Activated naive CD8-positive, alpha-beta T cell treated with anti-CD3 and anti-CD28 coated beads, Interleukin-2, amount 10 ng/mL, durations not matched to agents 7 days and 5 days (primary cell): Measurements from ENCODE around the gene XK. TPM values are rescaled to one million over a fixed set of nuclear protein-coding genes. Genes with fewer than 3 reads are reported as not detected.
"Not testable (repeated sequence)": the region's sequence is repeated elsewhere in the genome, so short reads cannot be mapped to it uniquely, and the experiment has no call there.

Source experiments
- ATAC-seq: fragments of 150-1000 bp; cut with Tn5 transposase; one replicate; pipeline ENCODE4 v1.10.0; 2021; ENCODE audit warnings: low read depth, moderate library complexity
- POLR2A ChIA-PET: fragments of 350-600 bp; sonication (Branson Sonifier 250); formaldehyde crosslinking; loops from one replicate; lab custom pipeline; 2021; ENCODE audit warnings: antibody characterized with exemption; lab: Charles Lee
- DNase-seq: peaks from one replicate; pipeline ENCODE4 v3.0.0; 2021
- H3K27ac Mint-ChIP-seq: one replicate; pipeline ENCODE4 v1.8.0; 2022; ENCODE audit warnings: mild to moderate bottlenecking, mixed read lengths
- H3K27me3 Mint-ChIP-seq: one replicate; pipeline ENCODE4 v1.8.0; 2022; ENCODE audit warnings: mild to moderate bottlenecking, moderate library complexity, mixed read lengths
- H3K36me3 Mint-ChIP-seq: one replicate; pipeline ENCODE4 v1.8.0; 2021; ENCODE audit warnings: mild to moderate bottlenecking, mixed read lengths
- H3K4me1 Mint-ChIP-seq: one replicate; pipeline ENCODE4 v1.8.0; 2021; ENCODE audit warnings: mixed read lengths
- H3K4me3 Mint-ChIP-seq: one replicate; pipeline ENCODE4 v1.8.0; 2022; ENCODE audit warnings: mild to moderate bottlenecking, moderate library complexity, mixed read lengths
- H3K9me3 Mint-ChIP-seq: one replicate; pipeline ENCODE4 v1.8.0; 2021; ENCODE audit warnings: mixed read lengths
- total RNA-seq, 2 experiments: library from RNA; stranded (reverse); gene quantifications; one replicate each; pipeline ENCODE4 v1.2.3, GENCODE V29; 2021

XK gene, protein sequence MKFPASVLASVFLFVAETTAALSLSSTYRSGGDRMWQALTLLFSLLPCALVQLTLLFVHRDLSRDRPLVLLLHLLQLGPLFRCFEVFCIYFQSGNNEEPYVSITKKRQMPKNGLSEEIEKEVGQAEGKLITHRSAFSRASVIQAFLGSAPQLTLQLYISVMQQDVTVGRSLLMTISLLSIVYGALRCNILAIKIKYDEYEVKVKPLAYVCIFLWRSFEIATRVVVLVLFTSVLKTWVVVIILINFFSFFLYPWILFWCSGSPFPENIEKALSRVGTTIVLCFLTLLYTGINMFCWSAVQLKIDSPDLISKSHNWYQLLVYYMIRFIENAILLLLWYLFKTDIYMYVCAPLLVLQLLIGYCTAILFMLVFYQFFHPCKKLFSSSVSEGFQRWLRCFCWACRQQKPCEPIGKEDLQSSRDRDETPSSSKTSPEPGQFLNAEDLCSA
- under 1 TPM in 1 of 2 experiments, not detected in 1; 0.08 TPM for total RNA-seq

DNA sequence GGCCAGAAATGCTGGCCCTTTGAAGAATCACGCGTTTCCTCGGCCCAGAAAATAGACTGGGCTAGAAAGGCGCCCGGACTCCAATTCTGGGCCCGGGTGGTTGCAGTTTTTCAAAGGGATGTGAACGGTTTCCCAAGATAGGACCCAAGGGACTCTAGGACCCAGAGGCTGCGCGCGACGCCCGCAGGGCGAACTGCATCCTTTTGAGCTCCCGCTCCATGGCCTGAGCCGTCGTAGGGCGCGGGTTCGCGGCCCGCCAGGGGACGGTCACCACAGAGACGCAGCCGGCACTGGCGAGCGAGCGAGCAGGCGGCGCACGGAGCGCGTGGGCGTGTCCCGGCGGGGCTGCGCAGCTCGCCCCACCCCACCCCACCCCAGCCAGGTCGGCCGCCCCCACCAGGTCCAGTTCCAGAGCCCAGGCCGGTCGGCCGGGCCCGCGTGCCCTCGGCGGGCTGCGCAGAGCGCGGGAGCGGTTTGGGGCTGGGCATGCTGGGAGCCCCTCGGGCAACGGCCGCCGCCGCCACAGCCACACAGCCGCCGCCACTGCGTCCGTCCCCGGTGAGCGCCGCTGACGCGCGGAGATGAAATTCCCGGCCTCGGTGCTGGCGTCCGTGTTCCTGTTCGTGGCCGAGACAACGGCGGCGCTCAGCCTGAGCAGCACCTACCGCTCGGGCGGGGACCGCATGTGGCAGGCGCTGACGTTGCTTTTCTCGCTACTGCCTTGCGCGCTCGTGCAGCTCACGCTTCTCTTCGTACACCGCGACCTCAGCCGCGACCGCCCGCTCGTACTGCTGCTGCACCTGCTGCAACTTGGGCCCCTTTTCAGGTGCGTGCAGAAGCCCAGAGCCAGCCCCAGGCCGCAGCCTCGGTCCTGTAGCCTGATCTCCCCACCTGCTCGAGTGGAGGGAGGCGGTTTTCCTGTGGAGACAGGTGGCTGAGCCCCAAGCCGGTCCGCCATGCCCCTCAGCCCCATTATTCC, at the start of gene XK:
XK (plus strand) TSS at position 411 of the 979 bp plus-strand sequence; CDS start at position 582, 171 bp downstream.
- ATAC-seq (peak; percentile 83), DNase-seq (peak; percentile 53)
- H3K27ac Mint-ChIP-seq: no peak within 1 kb of the TSS
- H3K9me3 Mint-ChIP-seq: no peaks in the 10 kb centered on the region
- no peaks in the 10 kb centered on the region for H3K4me1 Mint-ChIP-seq
- no peaks in the 10 kb centered on the region for H3K36me3 Mint-ChIP-seq
- POLR2A ChIA-PET: no interaction called here
- peaks cover 5% of the 10 kb centered on the region for H3K27me3 Mint-ChIP-seq
- H3K4me3 Mint-ChIP-seq: peak within 1 kb of the TSS; percentile 63

DNA sequence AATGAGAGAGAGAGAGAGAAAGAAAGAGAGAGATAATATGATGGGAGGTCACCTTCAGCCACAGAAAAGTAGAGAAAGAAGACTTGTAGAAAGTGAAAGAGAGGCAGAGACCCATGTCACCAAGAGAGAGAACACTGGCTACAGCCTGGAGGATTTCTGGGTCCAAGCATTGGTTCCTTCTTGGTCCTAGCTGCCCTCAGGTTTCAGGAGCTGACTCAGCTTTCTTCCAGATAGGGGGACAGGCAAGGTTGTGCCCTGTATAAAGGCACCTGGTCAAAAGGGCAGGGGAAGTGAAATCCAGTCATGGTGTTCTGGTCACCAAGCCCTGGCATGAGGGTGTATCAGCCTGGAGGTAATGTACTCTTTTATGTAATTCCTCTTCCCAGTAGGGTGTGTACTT, 47.5 kb upstream of the XK start:
- no peaks in the 10 kb centered on the region for H3K36me3 Mint-ChIP-seq
- ATAC-seq (no peak), DNase-seq (no peak)
- POLR2A ChIA-PET: no interaction called here
- no peak overlapping the region for H3K27ac Mint-ChIP-seq
- H3K4me1 Mint-ChIP-seq: no peaks in the 10 kb centered on the region
- no peaks in the 10 kb centered on the region for H3K9me3 Mint-ChIP-seq
- H3K27me3 Mint-ChIP-seq: no peaks in the 10 kb centered on the region
- no peak overlapping the region for H3K4me3 Mint-ChIP-seq

DNA sequence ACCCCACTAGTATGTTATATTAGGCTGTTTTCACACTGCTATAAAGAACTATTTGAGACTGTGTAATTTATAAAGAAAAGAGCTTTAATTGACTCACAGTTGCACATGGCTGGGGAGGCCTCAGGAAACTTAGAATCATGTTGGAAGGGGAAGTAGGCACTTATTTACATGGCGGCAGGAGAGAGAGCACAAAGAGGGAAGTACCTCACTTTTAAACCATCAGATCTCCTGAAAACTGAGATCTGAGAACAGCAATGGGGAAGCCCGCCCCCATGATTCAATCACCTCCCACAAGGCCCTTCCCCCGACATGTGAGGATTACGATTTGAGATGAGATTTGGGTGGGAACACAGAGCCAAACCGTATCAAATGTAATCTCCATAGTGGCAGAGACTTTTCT, 45.4 kb upstream of the XK start:
- Mint-ChIP-seq H3K4me1 (no peaks in the 10 kb centered on the region), H3K27ac (no peak overlapping the region), H3K4me3 (no peak overlapping the region), H3K27me3 (no peaks in the 10 kb centered on the region), H3K9me3 (no peaks in the 10 kb centered on the region), H3K36me3 (no peaks in the 10 kb centered on the region)
- ATAC-seq (no peak), DNase-seq (no peak)
- POLR2A ChIA-PET: no interaction called here

DNA sequence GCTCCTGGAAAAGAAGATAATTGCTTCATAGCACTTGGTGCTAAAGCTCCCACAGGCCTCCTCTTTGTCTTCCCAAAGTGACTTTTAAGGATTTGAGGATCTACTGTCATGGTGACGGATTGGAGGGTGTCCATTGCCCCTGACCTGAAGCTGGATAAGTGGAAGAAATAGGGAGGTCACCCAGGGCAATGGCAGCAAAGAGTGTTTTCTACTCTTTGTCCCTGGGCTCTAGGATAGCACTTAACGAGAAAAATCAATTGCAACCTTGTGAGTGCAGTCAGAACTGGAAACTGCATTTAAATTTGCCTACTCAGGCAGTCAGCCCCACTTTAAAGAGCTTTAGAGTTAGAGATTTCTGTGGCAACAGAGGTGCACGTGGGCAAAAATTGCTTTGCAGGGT, 43.7 kb upstream of the XK start:
- no peak for ATAC-seq

DNA sequence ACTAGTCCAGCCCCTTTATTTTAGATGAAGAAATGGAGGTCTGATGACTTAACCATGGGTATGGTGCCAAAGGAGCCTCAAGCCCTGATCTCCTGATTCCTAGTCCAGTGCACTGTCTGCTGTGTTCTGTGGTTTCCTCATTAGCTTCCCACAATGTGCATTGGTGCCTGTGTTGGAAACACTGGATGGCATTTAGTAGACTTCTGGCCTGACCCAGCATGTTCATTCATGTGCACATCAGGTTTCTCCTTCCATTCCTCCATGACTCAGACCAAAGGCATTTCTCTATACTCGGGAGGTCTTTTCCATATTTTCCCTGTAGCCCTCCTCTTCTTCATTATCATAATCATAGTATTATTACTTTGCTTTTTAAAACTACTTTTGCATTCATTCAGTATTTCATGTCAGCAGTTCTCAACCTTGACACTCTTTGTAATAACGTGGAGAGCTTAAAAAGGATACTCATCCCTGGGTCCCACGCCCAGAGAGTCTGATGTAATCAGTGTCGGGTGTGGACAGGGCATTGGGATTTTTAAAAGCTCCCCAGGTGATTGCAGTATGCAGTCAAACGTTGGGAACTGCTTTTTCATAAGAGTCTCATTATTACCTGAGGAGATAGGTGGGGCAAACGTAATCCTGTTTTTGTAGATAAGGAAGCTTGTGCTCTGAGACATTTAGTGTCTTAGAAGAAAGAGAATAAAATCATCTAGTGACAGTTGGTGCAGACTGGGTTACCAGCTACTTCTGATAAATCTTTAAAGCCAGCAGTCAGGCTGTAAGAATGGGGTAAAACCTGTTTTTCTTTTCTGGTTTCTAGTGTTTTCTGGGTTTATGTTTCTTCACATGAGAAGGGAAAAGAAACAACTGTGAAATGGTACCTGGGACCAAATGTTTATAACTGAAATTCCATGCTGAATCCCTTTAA, 40.9 kb upstream of the XK start:
- Mint-ChIP-seq H3K27me3 (no peaks in the 10 kb centered on the region), H3K36me3 (no peaks in the 10 kb centered on the region), H3K4me3 (no peak overlapping the region), H3K27ac (no peak overlapping the region), H3K9me3 (no peaks in the 10 kb centered on the region), H3K4me1 (no peaks in the 10 kb centered on the region)
- ATAC-seq: no peak
- POLR2A ChIA-PET: no interaction called here
- no peak for DNase-seq

More for the DNA sequence above, 43.7 kb upstream of the XK start:
- Mint-ChIP-seq H3K27ac (no peak overlapping the region), H3K4me3 (no peak overlapping the region), H3K4me1 (no peaks in the 10 kb centered on the region), H3K27me3 (no peaks in the 10 kb centered on the region), H3K9me3 (no peaks in the 10 kb centered on the region), H3K36me3 (no peaks in the 10 kb centered on the region)
- DNase-seq: no peak
- POLR2A ChIA-PET: no interaction called here

DNA sequence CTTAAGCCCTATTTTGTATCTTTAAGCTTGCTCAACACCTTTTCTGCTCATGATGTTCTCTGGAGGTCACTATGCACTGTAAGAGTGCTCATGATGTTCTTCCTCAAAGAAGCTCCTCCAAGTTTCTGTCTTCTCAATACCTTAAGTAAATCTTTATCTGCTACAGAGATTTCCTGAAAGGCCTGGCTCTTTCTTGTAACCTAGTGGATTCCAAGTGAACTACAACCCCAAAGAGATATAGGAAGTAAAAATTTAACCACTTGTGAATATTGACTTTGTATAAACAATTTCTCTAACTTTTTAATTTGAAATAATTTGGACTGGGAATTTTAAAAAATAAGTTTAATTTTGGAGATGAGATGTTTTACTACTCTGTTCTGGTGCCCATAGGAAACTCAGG, 39.3 kb upstream of the XK start:
- Mint-ChIP-seq H3K36me3 (no peaks in the 10 kb centered on the region), H3K27ac (no peak overlapping the region), H3K4me1 (no peaks in the 10 kb centered on the region), H3K27me3 (no peaks in the 10 kb centered on the region), H3K9me3 (no peaks in the 10 kb centered on the region), H3K4me3 (no peak overlapping the region)
- ATAC-seq (no peak), DNase-seq (no peak)
- POLR2A ChIA-PET: no interaction called here

DNA sequence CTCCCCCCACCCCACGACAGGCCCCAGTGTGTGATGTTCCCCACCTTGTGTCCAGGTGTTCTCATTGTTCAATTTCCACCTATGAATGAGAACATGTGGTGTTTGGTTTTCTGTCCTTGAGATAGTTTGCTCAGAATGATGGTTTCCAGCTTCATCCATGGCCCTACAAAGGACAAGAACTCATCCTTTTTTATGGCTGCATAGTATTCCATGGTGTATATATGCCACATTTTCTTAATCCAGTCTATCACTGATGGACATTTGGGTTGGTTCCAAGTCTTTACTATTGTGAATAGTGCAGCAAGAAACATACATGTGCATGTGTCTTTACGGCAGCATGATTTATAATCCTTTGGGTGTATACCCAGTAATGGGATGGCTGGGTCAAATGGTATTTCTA, 34.7 kb upstream of the XK start:
- H3K36me3 Mint-ChIP-seq, ATAC-seq, H3K9me3 Mint-ChIP-seq, DNase-seq, H3K4me1 Mint-ChIP-seq, H3K27me3 Mint-ChIP-seq, H3K27ac Mint-ChIP-seq, POLR2A ChIA-PET, H3K4me3 Mint-ChIP-seq: not testable (repeated sequence)

DNA sequence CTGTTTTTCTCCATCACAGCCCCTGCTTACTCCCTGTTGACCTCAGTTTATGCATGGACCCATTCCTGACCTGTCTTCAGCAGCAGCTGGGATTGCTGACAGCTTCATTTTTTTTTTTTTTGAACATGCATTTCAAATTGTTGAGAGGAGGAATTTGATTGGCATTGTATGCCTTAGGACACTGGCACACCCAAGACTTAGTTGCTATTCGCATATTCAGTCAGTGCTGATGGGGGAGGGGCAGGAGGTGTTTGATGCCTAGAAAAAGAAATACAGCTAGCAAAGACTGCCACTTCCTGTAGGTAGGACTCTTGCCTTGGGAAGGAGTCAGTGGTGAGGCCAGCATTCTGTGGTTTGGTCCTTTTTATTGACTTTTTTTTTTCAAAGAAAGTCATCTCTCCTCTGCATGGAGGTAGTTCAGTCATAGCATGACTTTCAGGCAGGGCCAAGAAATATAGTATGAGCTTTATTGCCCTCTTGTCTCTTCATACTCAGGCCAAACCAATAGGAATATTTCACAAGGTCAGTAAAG, 33.6 kb upstream of the XK start:
- Mint-ChIP-seq H3K27ac (no peak overlapping the region), H3K27me3 (no peaks in the 10 kb centered on the region)
- no peak for DNase-seq

DNA sequence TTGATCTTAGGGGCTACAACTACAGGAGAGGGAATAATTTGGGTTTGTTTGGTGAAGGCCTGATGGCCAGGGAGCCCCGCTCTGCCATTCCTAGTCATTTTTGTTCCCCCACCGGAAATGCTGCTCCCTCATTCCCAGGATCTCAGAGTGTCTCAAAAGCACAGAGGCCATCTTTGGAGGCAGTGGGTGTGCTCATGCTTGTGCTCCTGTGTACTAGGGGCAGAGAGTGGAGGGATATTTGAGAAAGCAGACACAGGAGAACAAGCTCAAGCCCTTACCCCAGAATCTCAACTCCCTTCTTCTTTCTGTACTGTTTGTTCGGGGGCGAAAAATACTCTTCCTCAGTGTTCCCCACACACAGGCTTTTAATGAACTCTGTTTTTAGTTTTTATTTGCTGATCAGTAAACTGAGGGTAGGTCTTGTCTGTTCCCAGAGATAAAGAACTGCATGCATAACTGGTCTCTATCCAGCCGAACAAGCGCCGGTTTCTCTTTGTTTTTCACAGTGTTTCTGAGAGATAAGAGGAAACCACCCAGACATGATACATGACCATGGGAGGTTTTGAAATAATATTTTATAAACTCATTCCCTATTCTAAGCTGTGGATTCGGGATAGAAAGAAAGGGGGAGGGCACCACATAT, 32.9 kb upstream of the XK start:
- no peaks in the 10 kb centered on the region for H3K9me3 Mint-ChIP-seq
- no peak for DNase-seq

More for the DNA sequence above, 33.6 kb upstream of the XK start:
- POLR2A ChIA-PET: no interaction called here
- no peaks in the 10 kb centered on the region for H3K4me1 Mint-ChIP-seq
- H3K4me3 Mint-ChIP-seq: no peak overlapping the region
- no peaks in the 10 kb centered on the region for H3K9me3 Mint-ChIP-seq
- no peak for ATAC-seq
- no peaks in the 10 kb centered on the region for H3K36me3 Mint-ChIP-seq

DNA sequence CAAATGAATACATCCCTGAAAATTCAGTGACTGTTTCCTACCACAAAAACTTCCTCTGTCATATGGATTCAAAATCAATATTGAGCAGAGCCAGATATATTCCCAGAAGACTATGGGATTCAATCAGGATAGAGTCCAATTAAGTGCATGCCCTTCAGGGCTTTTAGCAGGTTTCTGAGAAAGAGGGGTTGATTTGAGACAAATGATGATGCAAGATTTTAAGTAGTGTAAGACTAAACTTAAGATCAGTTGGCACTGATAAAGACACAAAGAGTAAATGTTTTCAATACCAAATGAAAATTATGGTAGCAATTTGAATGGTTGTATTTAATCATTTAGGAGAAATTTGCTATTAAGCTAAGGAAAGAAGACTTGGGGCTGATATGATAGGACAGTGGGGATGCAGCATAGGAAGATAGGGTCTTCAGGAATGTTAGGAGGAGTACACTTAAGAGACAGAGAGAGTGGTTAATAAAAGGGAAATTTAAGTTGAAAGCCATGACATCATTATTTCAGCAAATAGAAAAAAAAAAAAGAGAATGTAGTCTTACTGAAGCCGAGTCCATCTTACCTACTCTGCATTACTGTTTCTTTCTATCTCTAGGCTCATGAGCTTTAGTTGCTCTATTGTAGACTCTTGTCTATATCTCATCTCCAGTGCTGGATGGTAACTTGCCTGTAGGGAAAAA, 32.0 kb upstream of the XK start:
- POLR2A ChIA-PET: no interaction called here
- H3K27ac Mint-ChIP-seq: no peak overlapping the region
- ATAC-seq: no peak
- no peak overlapping the region for H3K4me3 Mint-ChIP-seq
- no peaks in the 10 kb centered on the region for H3K36me3 Mint-ChIP-seq
- H3K4me1 Mint-ChIP-seq: no peaks in the 10 kb centered on the region
- no peaks in the 10 kb centered on the region for H3K27me3 Mint-ChIP-seq
- no peak for DNase-seq
- H3K9me3 Mint-ChIP-seq: no peaks in the 10 kb centered on the region

More for the DNA sequence above, 32.9 kb upstream of the XK start:
- POLR2A ChIA-PET: no interaction called here
- no peaks in the 10 kb centered on the region for H3K27me3 Mint-ChIP-seq
- no peak for ATAC-seq
- no peak overlapping the region for H3K4me3 Mint-ChIP-seq
- no peak overlapping the region for H3K27ac Mint-ChIP-seq
- no peaks in the 10 kb centered on the region for H3K4me1 Mint-ChIP-seq
- no peaks in the 10 kb centered on the region for H3K36me3 Mint-ChIP-seq

DNA sequence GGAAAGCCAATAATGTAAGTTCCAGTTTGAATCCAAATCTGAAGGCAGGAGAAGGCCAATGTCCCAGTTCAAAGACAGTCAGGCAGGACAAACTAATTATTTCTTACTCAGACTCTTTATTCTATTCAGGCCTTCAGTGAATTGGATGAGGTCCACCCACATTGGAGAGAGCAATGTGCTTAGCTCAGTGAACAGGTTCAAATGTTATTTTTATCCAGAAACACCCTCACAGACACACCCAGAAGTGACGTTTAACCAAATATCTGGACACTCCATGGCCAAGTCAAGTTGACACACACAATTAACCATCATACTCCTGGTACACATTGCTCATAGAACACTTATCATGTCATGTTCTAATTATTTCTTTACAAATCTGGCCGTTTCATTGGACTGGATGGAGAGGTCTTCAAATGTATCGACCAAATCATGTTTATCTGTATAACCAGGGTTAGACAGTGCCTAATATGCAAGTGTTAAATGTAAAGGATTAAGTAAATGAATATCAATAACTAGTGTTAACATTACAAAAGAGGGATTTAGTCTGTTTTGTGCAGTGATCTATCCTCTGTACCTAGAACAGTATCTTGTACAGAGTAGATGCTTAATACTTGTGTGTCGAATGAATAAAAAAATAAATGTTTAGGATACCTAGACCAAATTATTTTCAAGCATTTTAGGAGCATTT, 27.1 kb upstream of the XK start:
- no peaks in the 10 kb centered on the region for H3K9me3 Mint-ChIP-seq
- H3K4me3 Mint-ChIP-seq: no peak overlapping the region
- H3K4me1 Mint-ChIP-seq: no peaks in the 10 kb centered on the region
- H3K36me3 Mint-ChIP-seq: no peaks in the 10 kb centered on the region
- H3K27ac Mint-ChIP-seq: no peak overlapping the region
- ATAC-seq (no peak), DNase-seq (no peak)
- POLR2A ChIA-PET: no interaction called here
- H3K27me3 Mint-ChIP-seq: no peaks in the 10 kb centered on the region
